Ascending aorta (tissue), 2 donors: ENCODE data around the gene TCN1. TPM values are rescaled to one million over a fixed set of nuclear protein-coding genes. Genes with fewer than 3 reads are reported as not detected.

Experiments
- DNase-seq, 2 donors: peaks; one replicate each; pipeline ENCODE4 v3.0.0-alpha.2; 2019; ENCODE audit warnings: low spot score in 2 of 2
- H3K27ac ChIP-seq, 2 donors: fragments of 200-600 bp; sonication (generic); one replicate each; pipeline ENCODE4 v1.5.1; 2016 to 2017; ENCODE audit warnings: mild to moderate bottlenecking in 1 of 2
- H3K27me3 ChIP-seq: fragments of 200-600 bp; sonication (generic); one replicate; pipeline ENCODE4 v1.5.1; 2017
- H3K36me3 ChIP-seq, 2 donors: fragments of 200-600 bp; sonication (generic); one replicate each; pipeline ENCODE4 v1.5.1; 2016
- H3K4me1 ChIP-seq, 2 donors: fragments of 200-600 bp; sonication (generic); one replicate each; pipeline ENCODE4 v1.5.1; 2016 to 2017; ENCODE audit warnings: mild to moderate bottlenecking in 1 of 2
- H3K4me3 ChIP-seq, 2 donors: fragments of 200-600 bp; sonication (generic); one replicate each; pipeline ENCODE4 v1.5.1; 2016 to 2017; ENCODE audit warnings: mild to moderate bottlenecking in 1 of 2
- H3K9me3 ChIP-seq, 2 donors: fragments of 200-600 bp; sonication (generic); one replicate each; pipeline ENCODE4 v1.5.1; 2016
- CTCF ChIP-seq, 3 experiments: fragments of 200-600 bp in 2 of 3; fragments of 450-650 bp in 1 of 3; sonication (generic) in 2 of 3; IDR thresholded peaks; one replicate each; pipeline ENCODE4 v1.5.1; 2016 to 2019; ENCODE audit warnings: antibody characterized with exemption in 3 of 3, mild to moderate bottlenecking in 1 of 3, moderate library complexity in 1 of 3
- intact Hi-C: fragments of 100-400 bp; cut with DNase I; formaldehyde crosslinking; loops from one replicate; pipeline ENCODE4 v1.15.1; 2023
- total RNA-seq: library from RNA; depleted of rRNA; stranded (reverse); fragments of >200 nt; gene quantifications from one replicate; pipeline ENCODE4 v1.1.0, GENCODE V29; 2016

The TCN1 gene
- total RNA-seq, 1 donor from 2014 or later: not detected

GRCh38 chr11:59804061-59804460 lies 62.2 kb downstream of the TCN1 start:
- intact Hi-C loops: loop anchor here (5.0 kb wide), 2 partner anchors 137 to 267 kb away; partner anchors contain the start of gene PATL1
- Histone ChIP-seq H3K4me3 (no peak overlapping the region), H3K36me3 (peaks cover 25 to 64% of the 10 kb centered on the region in 2 donors), H3K27ac (no peak overlapping the region), H3K9me3 (no peaks in the 10 kb centered on the region), H3K4me1 (peaks cover 0 to 4% of the 10 kb centered on the region in 2 donors), H3K27me3 (no peaks in the 10 kb centered on the region)
- no peak for DNase-seq
- no peak for TF ChIP-seq CTCF (IDR thresholded peaks at IDR 0.05)

Other genes with a start within 250 kb of the TCN1 start
- gene PATL1, start 197.4 kb downstream of the TCN1 start, total RNA-seq: 6.8 TPM
- gene OR10V1, start 152.6 kb downstream of the TCN1 start, total RNA-seq: not detected
- 18.0 TPM for gene STX3, start 111.1 kb downstream of the TCN1 start, total RNA-seq
- gene MRPL16, start 55.7 kb downstream of the TCN1 start, total RNA-seq: 63.0 TPM
- 2.6 TPM for gene CBLIF, start 21.0 kb downstream of the TCN1 start, total RNA-seq
- gene OOSP3, start 12.3 kb upstream of the TCN1 start, total RNA-seq: not detected
- gene OOSP1, start 71.9 kb upstream of the TCN1 start, total RNA-seq: not detected
- not detected for gene OOSP4A, start 97.5 kb upstream of the TCN1 start, total RNA-seq
- not detected for gene OOSP4B, start 150.7 kb upstream of the TCN1 start, total RNA-seq
- gene OOSP2, start 173.9 kb upstream of the TCN1 start, total RNA-seq: not detected
- gene MS4A3, start 190.2 kb upstream of the TCN1 start, total RNA-seq: not detected
- gene MS4A2, start 222.2 kb upstream of the TCN1 start, total RNA-seq: not detected